Pancreas (tissue), 10 donors: ENCODE results near the gene TTC9B. TPM values are rescaled to one million over a fixed set of nuclear protein-coding genes. Genes with fewer than 3 reads are reported as not detected.

Experiments
- ATAC-seq, 4 donors: fragments of 200-7000 bp; cut with Tn5 transposase; one replicate each; pipeline versions ENCODE4 v1.8.0 to v1.9.1; 2020; ENCODE audit warnings: mild to moderate bottlenecking in 4 of 4, moderate library complexity in 4 of 4
- DNase-seq, 6 donors: peaks; one replicate each; pipeline ENCODE4 v3.0.0-alpha.2; 2020
- FAIRE-seq: peaks from 2 replicates; lab custom pipeline; 2012; peaks lifted over from hg19 to GRCh38; lab: Jason Lieb, UNC
- H3K27ac ChIP-seq, 4 donors: fragments of 200-600 bp; sonication (generic); 1 replicate in 3 of 4; 2 replicates in 1 of 4; pipeline versions ENCODE4 v1.5.0 to v1.8.0; 2020
- H3K27me3 ChIP-seq, 4 donors: fragments of 200-600 bp; one replicate each; pipeline ENCODE4 v1.8.0; 2021
- H3K36me3 ChIP-seq, 3 donors: fragments of 200-600 bp; sonication (generic) in 1 of 3; one replicate each; pipeline versions ENCODE4 v1.5.0 to v1.8.0; 2020 to 2021
- H3K4me1 ChIP-seq, 3 donors: fragments of 200-600 bp; one replicate each; pipeline ENCODE4 v1.8.0; 2021
- H3K4me3 ChIP-seq, 4 donors: fragments of 200-600 bp; sonication (generic) in 2 of 4; one replicate each; pipeline versions ENCODE4 v1.5.0 to v1.8.0; 2020 to 2021
- H3K9me3 ChIP-seq, 4 donors: fragments of 200-600 bp; one replicate each; pipeline ENCODE4 v1.8.0; 2021
- CTCF ChIP-seq, 4 donors: fragments of 200-600 bp; sonication (generic) in 3 of 4; IDR thresholded peaks; one replicate each; pipeline versions ENCODE4 v1.5.0 to v1.8.0; 2021; ENCODE audit warnings: antibody characterized with exemption in 4 of 4
- WGBS, 2 donors: extraction: QIAGEN DNeasy Blood & Tissue Kit; methylation state at CpG; one replicate each; pipeline ENCODE4 v1.1.7; 2013; 5-methylcytosine and 5-hydroxymethylcytosine counted together
- intact Hi-C, 3 donors: fragments of 100-400 bp; cut with DNase I; formaldehyde crosslinking; loops; one replicate each; pipeline versions ENCODE4 v1.11.1 to v1.14.2; 2022
- polyA plus RNA-seq, 2 donors: library from polyadenylated mRNA; stranded (reverse); fragments of 200-250 nt; gene quantifications; one replicate each; pipeline ENCODE4 v1.2.3, GENCODE V29; 2013
- total RNA-seq, 6 donors: library from RNA; stranded (reverse); fragmentation: NEBNext Ultra II Directional in 4 of 6; extraction: Animal tissue kit (Norgen Biotek cat#: 25700) in 4 of 6; gene quantifications; one replicate each; pipeline versions ENCODE4 v1.2.1 to v1.2.4, GENCODE V29; 2021 to 2023
- donor health status: healthy with polysubstance abuse.
- donor health status: DM: no; HTN: no; CAD: no; lungs with moderate emphysema.
- donor health status: DM: no; HTN: no; CAD: no.
- donor health status: control.
- donor health status: control.
- donor health status: Bipolar disorder and iron deficiency.
- donor health status: DM: yes; HTN: yes; CAD: no.
- donor health status: DM: no; HTN: no; CAD: no.
- donor health status: DM: no; HTN: no; CAD: no.
- donor health status: DM: yes; HTN: yes; CAD: no.

Gene TTC9B
- total and polyA plus RNA-seq, 8 donors, result 0.05 TPM; not detected in 7

GRCh38 chr19:40241809-40242384 lies 23.7 kb upstream of the TTC9B start:
- no peaks in the 10 kb centered on the region for H3K4me1 ChIP-seq
- peaks cover 0 to 38% (median 20%) of the 10 kb centered on the region in 3 donors for H3K36me3 ChIP-seq
- H3K27me3 ChIP-seq, result no peaks in the 10 kb centered on the region
- DNase-seq (no peak), ATAC-seq (peak in 2 of 4 donors; percentile 17 to 49), FAIRE-seq (no peak)
- 73 to 78% methylated on average over 21 of the region's 21 CpGs for WGBS, 2 donors
- H3K4me3 ChIP-seq, result no peak overlapping the region
- intact Hi-C loops, result no loop called here
- H3K9me3 ChIP-seq, result no peaks in the 10 kb centered on the region
- TF ChIP-seq CTCF (IDR thresholded peaks at IDR 0.05), result no peak
- H3K27ac ChIP-seq, result no peak overlapping the region

DNA sequence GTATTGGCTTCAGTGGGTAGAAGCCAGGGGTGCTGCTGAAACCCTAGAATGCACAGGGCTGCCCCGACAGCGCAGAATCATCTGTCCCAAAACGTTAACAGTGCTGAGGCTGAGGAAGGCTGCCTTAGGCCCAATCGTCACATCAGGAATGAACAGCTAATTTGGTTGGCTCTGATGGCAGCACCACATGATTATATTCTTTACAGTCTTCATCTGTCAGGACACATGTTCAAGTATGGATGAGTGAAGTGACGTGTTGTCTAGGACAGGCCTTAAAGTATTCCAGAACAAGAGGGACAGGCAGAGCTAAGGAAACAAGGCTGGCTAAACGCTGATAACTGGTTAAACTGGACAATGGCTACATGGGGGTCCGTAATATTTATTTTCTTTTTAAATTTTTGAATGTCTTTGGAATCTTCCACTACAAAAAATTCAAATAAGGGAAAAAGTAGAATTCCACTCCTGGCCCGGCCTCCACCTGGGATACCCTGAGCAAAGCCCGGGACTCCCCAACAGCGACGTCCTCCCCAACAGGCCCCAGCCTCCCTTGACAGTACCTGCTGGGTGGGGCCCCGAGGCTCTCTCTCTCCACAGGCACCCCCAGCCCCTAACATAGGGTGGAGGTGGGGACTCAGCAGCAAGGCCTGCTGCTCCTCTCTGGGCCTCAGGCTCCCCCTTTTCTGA lies 23.1 kb upstream of the TTC9B start:
- intact Hi-C loops, result no loop called here
- DNase-seq (no peak), ATAC-seq (no peak), FAIRE-seq (no peak)
- H3K4me3 ChIP-seq, result no peak overlapping the region
- no peaks in the 10 kb centered on the region for H3K9me3 ChIP-seq
- no peak overlapping the region for H3K27ac ChIP-seq
- no peaks in the 10 kb centered on the region for H3K27me3 ChIP-seq
- H3K36me3 ChIP-seq, result peaks cover 0 to 44% (median 26%) of the 10 kb centered on the region in 3 donors
- H3K4me1 ChIP-seq, result no peaks in the 10 kb centered on the region
- 90 to 93% methylated on average over 12 of the region's 12 CpGs for WGBS, 2 donors
- TF ChIP-seq CTCF (IDR thresholded peaks at IDR 0.05), result no peak

DNA sequence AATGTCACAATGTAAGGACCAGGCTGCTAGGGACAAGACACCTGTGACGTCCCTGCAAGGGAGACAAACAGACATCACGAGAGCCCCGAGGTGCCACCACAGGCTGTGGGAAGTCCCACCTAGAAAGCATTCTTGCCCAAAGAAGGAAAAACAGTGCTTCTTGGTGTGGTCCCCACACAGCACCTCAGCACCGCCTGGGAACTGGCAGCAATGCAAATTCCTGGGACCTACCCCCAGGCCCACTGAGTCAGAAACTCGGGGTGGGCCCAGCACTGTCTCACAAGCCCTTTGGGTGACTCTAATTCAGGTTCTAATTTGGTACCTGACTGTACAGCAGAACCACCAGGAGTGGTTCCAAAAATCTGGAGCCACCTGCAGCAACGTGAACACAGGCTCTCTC lies 22.1 kb upstream of the TTC9B start:
- TF ChIP-seq CTCF (IDR thresholded peaks at IDR 0.05), result no peak
- Histone ChIP-seq H3K4me3 (no peak overlapping the region), H3K27me3 (no peaks in the 10 kb centered on the region), H3K4me1 (no peaks in the 10 kb centered on the region), H3K36me3 (peaks cover 0 to 53% (median 36%) of the 10 kb centered on the region in 3 donors), H3K27ac (no peak overlapping the region), H3K9me3 (no peaks in the 10 kb centered on the region)
- ATAC-seq, result no peak
- intact Hi-C loops, result no loop called here
- 92 to 93% methylated on average over 6 of the region's 6 CpGs for WGBS, 2 donors
- no peak for DNase-seq
- no peak for FAIRE-seq

- intact Hi-C loops, result no loop called here
- no peak for TF ChIP-seq CTCF (IDR thresholded peaks at IDR 0.05)
- Histone ChIP-seq H3K36me3 (peaks cover 0 to 60% (median 43%) of the 10 kb centered on the region in 3 donors), H3K4me1 (no peaks in the 10 kb centered on the region), H3K27ac (no peak overlapping the region), H3K27me3 (no peaks in the 10 kb centered on the region), H3K9me3 (no peaks in the 10 kb centered on the region), H3K4me3 (no peak overlapping the region)
- DNase-seq (no peak), ATAC-seq (no peak), FAIRE-seq (no peak)
- WGBS, 2 donors, result 93 to 96% methylated on average over 12 of the region's 12 CpGs
Measured at GRCh38 chr19:40239415-40240226, 21.4 kb upstream of the TTC9B start.
